NOMO-1 (cell line): ENCODE data around the gene PUS7L.
"Not testable (repeated sequence)": the region's sequence is repeated elsewhere in the genome, so short reads cannot be mapped to it uniquely, and the experiment has no call there.

ENCODE experiments used
- DNase-seq, 2 experiments: peaks; one replicate each; lab custom pipeline; 2025; ENCODE audit not compliant: unreplicated experiment in 2 of 2; lab: John Stamatoyannopoulos, UW

The PUS7L gene

DNA sequence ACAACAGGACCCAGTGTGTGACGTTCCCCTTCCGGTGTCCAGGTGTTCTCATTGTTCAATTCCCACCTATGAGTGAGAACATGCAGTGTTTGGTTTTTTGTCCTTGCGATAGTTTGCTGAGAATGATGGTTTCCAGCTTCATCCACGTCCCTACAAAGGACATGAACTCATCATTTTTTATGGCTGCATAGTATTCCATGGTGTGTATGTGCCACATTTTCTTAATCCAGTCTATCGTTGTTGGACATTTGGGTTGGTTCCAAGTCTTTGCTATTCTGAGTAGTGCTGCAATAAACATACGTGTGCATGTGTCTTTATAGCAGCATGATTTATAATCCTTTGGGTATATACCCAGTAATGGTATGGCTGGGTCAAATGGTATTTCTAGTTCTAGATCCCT lies 7.2 kb downstream of the PUS7L start:
- not testable (repeated sequence) for DNase-seq

DNA sequence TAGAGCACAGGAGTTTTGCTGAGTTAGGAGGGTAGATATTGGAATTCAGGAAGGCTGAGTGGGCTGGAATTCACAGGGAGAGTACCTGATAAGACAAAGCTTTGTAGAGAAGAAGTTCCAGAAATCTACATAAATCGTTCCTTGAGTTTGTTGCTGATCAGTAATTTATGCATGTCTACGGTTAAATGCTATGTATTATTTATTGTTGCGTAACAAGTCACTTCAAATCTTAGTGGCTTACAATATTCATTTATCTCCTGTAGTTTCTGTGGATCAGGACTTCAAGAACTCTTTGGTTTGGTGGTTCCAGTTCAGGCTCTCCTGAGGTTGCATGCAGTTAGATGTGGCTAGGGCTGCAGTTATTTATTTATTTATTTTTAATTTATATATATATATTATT lies 7.8 kb downstream of the PUS7L start:
- no peak for DNase-seq

DNA sequence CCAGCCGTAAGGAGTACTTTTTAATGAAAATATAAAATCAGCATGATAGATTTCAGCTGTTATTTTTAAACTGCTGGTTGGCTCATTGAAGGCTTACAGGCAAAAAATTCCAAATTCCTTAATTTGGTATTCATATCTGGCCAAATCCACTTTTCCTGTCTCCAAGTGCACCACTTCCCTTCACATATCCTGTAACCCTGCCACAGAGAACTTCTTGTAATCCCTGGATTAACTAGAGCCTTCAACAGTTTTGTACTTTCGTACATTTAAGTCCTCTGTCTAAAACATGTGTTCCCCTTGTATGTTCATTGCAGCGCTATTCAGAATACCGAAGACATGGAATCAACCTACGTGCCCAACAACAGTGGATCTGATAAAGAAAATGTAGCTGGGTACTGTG lies 9.6 kb downstream of the PUS7L start:
- DNase-seq, result no peak

DNA sequence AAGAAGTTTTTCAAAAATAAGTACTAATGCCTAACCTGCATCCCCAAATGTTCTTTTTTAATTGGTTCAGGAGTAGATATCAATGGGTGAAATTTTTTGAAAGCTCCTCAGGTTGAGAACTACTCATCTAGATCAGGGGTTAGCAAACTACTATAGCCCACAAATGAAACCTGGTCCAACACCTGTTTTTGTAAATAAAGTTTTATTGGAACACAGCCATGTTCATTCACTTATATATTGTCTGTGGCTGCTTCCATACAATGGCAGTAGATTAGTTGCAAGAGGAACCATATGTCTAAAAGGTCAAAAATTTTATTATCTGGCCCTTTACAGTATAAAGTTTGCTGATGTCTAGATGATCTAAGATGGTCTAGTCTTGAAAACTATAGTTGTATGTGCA lies 13.8 kb downstream of the PUS7L start:
- DNase-seq, result no peak

DNA sequence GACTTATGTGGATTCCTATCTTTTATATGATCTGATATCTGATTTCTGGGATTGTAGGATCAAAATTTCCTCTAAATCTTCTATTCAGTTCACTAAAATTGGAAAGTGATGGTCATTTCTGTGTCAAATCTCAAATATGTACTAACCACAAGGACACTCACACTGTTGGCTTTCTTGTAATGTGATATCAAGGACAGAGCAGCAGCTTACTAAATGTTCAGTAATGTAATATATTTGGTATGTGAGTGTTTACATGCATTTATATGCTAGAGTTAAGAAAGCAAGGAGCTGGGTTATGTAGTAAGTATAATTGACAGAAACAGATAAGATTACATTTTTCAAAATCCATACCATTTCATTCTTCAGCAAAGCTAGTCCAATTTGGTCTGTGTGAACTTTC lies 16.5 kb downstream of the PUS7L start:
- no peak for DNase-seq

DNA sequence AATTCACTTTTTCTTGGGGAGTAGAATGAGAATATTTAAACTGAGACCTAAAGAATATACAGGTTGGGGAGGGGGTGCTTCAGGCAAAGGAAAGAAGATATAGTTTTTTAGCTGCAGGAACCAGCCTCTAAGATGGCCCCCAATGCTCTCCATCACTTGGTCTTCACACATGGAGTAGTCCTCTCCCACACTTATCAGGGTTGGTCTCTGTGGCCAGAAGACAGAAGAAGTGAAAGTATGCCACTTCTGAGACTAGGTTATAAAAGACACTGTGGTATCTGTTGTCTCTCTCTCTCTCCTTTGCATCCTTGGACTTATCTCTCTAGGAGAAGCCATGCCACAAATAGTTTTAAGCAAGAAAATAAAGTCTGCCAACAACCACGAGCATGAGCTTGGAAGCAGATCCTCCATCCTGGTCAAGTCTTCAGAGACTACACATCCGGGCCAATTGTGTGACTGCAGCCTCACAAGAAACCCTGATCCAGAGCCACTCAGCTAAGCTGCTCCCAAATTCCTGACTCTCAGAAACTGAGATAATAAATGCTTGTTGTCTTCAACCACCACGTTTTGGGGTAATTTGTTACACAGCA lies 18.0 kb downstream of the PUS7L start:
- no peak for DNase-seq

DNA sequence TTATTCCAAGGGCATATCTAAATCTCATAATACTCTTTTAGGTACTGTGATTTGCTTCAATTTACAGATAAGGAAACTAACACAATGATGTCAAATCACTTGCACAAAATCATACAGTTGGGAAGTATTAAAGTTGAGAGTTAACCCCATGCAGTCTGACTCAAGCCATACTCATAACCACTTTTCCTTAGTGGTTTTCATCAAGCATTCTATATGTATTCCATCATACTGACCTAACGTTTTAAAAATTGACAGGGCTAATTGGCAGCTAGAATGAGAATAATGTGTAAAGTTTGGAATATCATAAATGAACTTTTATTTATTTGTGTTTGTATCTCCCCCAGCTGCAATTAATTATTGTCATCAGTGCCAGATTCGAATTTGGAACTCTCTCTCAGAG lies 20.9 kb downstream of the PUS7L start:
- no peak for DNase-seq

DNA sequence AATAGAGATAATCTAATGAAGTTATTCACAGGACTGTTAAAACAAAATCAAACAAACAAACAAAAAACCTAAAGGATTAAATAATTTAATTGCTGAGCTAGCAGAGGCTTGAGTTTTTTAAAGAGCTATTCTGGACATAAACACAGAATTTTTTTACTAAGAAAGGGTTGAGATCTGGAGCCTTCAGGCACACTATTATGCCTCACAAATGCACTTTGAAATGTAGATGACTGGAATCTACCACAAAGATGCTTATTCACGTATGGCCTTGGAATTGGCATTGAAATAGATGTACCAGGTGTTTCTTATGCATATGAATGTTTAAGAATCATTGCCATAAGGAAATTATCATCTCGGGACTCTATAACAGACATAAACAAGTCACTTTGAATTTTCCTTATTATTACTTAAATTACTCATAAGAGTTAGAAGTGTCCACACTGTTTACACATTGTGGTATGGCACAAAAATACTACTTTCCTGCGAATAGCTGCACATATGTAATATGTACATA lies 21.6 kb downstream of the PUS7L start:
- DNase-seq, result no peak

DNA sequence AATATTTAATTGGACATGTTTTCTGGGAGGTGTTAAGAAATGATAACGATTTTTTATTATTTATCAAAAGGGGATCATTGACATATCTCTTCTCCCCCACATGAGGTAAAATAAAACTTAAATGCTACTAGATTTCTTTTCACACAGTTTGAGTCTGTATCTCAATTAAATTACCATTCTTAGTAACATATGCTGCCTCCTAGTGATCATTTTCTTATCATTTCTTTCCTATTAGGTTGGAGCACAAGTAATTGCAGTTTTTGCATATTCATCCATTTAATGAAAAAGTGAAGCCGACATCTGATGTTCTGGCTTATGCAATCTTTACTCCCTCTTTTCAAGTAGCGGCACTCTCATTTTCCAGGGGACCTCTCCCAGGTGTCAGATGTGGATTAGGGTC lies 24.9 kb downstream of the PUS7L start:
- no peak for DNase-seq

DNA sequence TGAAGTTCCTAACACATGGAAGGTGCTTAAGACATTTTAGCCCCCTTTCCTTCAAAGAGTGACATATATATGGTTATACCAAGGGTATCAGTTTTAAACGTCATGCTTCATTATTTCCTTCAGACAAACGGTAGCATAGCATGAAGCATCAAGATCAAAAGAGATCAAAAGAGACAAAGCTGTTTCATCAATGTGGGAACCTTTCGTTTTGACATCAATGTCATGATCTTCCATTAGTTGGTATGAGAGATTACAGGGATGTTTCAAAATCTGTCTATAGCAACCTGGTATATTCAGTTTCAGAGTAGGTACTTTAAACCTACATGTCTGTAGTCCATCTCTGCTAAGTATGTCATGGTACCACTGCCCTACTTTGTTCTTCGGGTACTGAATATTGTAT lies 28.3 kb downstream of the PUS7L start:
- DNase-seq, result no peak

DNA sequence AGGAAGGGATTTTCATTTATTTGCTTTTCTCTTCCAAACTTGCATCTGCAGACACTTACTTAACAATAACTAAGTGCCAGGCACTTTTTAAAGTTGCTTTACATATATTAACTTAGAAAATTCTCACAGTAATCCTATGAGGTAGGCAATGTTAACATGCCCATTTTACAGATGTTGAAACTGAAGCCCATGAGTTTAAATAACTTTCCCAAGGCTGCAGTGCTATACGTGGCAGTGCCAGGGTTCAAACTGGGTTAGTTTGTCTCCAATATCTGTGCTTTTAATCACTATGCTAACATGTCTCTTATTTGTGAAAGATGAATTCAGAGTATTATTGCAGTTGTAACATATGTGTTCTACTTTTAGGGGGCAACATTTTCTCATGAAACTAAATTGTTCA lies 29.9 kb downstream of the PUS7L start:
- no peak for DNase-seq

DNA sequence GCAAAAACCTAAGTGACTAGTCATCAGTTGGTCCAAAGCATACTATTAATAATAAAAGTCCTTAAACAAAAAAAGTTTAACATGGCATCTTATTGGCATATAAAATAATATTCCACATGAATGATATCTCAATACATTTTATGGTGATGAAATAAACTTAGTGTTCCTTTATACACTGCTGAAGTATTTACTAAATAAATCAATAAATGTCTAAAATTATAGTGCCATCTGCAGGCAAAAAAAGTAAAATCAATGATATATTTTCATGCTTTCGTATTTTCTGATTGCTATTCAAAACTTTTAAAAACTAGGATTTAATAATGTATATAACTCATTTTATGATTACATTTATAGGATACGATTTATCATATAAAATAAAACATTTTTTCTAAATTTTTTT lies 30.5 kb downstream of the PUS7L start:
- DNase-seq, result no peak

DNA sequence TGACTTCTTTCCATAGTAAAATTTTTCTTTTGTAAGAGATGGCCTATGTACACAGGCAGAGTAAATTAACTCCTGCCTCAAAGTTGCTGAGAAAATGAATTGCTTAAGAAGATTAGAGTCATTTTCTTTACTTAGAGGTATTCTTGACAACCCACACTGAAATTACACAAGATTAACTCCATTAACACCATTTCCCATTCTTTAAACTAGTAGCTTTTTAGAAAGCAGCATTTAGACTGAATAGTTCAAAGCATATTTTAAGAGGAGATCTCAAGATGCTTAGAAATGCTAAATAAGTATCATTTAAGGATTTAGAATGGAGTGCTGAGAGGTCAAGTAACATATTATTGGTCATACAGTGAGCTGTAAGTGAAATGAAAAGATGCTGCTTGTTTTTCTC lies 35.5 kb downstream of the PUS7L start:
- DNase-seq, result no peak

DNA sequence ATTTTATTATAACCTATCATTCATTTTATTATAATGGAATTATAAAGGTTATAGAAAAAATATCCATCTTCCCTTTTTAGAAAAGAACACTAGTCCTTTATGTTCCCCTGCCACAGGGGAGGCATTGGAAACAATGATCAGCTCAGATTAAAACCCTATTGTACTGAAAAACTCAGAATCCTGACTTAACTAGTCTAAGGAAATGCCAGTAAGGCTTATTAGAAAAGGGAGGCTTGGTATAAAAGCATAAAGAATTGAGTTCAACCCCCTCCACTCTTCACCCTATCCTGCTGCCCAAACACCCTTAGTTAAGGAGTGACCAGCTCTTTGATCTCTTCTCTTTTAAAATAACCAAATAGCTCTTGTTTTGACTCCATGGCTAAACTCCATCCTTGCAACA lies 36.0 kb downstream of the PUS7L start:
- DNase-seq, result no peak

DNA sequence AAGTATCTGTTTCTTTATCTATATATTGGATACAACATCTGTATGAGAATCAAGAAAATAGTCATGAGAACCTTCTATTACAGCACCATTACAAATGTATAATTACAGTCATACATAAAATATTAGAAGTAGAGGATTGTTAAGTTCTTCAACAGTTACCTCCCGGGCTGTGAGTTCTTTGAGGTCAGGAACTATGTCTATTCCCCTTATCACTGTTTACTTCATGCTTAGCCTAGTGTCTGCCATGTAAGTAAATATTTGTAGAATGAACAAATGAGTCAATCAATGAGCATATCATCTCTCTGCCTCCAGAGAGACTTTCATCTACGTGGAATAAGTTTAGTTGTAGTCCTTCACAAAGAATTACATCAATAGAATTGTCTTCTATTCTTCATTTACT lies 47.2 kb downstream of the PUS7L start:
- no peak for DNase-seq

DNA sequence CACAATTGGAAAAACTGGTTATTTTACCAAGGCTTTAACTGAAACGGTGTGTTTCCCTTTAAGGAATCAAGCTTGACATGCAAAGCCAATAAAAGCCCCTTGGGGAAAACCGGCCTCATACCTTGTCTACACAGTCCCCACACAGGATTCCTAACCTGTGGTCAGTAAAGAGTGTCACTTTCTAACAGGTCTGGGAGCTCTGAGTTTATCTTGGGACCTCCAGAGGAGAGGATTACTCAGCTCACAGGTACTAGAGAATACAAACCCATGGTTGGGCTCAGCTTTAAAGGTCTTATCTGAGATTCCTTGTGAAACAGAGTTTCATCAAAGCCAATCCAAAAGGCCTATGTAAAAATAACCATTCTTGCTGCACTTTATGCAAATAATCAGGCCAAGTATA lies 54.8 kb downstream of the PUS7L start:
- DNase-seq, result not testable (repeated sequence)

DNA sequence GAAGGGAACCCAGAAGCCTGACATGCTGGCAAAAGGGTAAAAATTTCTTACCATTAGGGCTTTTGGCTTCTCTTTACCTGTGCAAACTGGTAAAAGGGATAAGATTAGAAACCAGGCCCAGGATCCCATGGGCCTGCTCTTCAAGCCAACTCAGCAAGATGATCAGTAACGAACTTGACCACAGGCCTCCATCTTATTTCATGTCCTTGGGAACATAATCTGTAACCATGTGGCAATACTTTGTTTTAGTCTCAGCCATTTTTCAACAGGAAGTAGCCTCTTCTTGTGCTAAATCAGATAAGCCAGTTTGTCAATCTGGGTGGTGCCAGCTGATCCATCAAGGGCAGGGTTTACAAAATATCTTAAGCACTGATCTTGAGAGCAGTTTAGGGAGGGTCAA lies 57.4 kb downstream of the PUS7L start:
- DNase-seq, result not testable (repeated sequence)

DNA sequence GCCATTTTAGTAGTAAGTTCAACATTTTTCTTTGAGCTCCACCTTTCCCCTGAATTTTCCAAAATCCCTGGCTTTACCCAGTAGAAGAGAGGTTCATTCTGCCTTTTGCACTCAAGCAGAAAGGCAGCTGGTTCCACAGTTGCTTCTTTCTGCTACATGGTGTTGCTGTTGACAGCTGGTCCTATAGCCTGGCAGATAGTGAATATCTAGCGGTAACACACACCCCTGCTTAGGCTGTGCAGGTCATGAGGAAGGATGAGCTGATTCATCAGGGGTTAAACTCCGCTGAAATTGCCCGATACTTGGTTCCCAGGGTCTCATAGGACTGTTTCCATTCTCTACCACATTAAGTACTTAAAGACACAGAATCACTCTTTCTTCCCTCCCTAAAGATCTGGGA lies 62.4 kb downstream of the PUS7L start:
- no peak for DNase-seq

DNA sequence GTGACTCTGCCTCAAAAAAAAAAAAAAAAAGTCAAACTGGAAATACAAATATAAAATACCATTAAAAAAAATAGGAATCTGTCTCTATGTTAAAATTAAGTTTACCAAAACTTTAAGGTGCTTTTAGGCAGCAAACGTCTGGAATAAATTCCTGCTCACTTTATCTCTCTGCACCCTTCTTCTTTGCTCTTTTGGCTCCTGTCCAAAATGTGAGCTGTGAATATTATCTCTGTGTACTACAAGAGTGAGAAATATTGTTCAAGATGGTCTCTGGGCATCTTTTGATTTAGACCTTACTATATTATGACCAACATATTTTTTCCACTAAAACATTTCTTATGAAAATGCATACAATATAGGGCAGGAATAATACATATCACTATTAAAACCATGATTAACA lies 63.7 kb downstream of the PUS7L start:
- no peak for DNase-seq

DNA sequence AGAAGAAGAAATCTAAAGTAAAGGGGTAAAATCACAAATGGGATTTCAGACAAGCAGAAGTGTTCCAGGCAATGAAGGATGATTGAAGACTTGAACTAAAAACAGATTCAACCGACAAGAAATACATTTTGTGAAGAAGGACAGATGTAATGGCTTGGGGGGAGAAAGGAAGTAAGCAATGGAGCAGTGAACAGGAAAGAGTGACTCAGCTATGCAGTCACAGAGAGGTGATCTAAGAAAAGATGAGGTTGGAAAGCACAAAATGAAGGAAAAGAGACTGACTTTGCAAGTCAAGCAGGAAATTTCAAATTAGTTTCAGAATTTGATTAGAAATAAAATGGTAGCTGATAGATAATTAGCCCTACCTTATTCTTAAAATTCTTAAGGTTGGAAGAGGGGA lies 66.5 kb downstream of the PUS7L start:
- peak in 1 of 2 experiments; percentile 29 for DNase-seq

DNA sequence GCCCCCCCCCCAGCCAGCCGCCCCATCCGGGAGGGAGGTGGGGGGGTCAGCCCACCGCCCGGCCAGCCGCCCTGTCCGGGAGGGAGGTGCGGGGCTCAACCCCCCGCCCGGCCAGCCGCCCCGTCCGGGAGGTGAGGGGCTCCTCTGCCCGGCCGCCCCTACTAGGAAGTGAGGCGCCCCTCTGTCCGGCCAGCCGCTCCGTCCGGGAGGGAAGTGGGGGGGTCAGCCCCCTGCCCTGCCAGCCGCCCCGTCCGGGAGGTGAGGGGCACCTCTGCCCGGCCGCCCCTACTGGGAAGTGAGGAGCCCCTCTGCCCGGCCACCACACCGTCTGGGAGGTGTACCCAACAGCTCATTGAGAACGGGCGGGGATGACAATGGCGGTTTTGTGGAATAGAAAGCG lies 73.1 kb downstream of the PUS7L start:
- not testable (repeated sequence) for DNase-seq

DNA sequence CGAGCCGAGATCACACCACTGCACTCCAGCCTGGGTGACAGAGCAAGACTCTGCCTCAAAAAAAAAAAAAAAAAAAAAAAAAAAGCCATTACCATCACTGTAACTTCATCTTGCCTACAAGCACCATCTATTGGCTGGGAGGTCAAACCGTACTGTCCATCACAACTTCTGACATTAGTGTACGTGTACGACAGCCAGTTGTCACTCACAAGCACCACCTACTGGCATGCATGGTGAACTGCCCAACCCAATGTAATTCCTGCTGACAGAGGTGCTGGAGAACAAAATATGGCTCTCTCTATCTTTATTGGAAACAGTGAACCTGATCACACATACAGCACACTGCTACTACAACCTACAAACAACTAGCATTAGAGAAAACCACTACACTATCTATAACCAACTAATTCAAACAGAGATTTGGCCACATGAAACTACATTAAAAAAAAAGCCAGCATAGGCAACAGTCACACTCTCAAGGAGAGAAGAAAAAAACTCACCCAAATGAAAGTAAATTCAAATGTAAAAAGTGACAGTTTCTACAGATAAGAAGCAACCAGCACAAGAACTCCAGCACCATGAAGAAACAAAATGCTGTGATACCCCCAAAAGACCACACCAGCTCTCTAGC lies 82.3 kb downstream of the PUS7L start:
- DNase-seq, result peak in 1 of 2 experiments; percentile 4
